HL-60 (cell line): ENCODE measurements around the gene CATSPERD.

ENCODE experiments used
- DNase-seq, 2 experiments: peaks; one replicate each; pipeline ENCODE4 v3.0.0-alpha.2; 2010 to 2020; ENCODE audit warnings: low read depth in 1 of 2, low spot score in 1 of 2
- H3K27ac ChIP-seq: fragments of 250-450 bp; sonication (Bioruptor Pico); replicated peaks from 2 replicates; pipeline ENCODE4 v1.5.1; 2020; ENCODE audit warnings: mild to moderate bottlenecking, moderate library complexity
- H3K27me3 ChIP-seq: fragments of 250-450 bp; sonication (Bioruptor Pico); 2 replicates; pipeline ENCODE4 v1.5.1; 2021; ENCODE audit warnings: mild to moderate bottlenecking, moderate library complexity; ENCODE audit not compliant: insufficient read depth, poor library complexity, severe bottlenecking
- H3K4me3 ChIP-seq: replicated peaks from 2 replicates; pipeline ENCODE4 v1.5.1; 2011; ENCODE audit warnings: mild to moderate bottlenecking, control low read depth, low read length; ENCODE audit not compliant: insufficient read depth
- CTCF ChIP-seq: IDR thresholded peaks from one replicate; pipeline ENCODE4 v1.5.1; 2011; ENCODE audit warnings: low read length, control low read depth, inconsistent platforms; ENCODE audit not compliant: insufficient read depth
- GABPA ChIP-seq: IDR thresholded peaks from 2 replicates; pipeline ENCODE4 v1.6.1; 2012; ENCODE audit warnings: low read depth
- POLR2AphosphoS5 ChIP-seq: IDR thresholded peaks from 2 replicates; pipeline ENCODE4 v1.6.1; 2012; ENCODE audit warnings: low read depth
- REST ChIP-seq: IDR thresholded peaks from 2 replicates; pipeline ENCODE4 v1.6.1; 2012; ENCODE audit warnings: low read depth; ENCODE audit not compliant: insufficient replicate concordance
- SPI1 ChIP-seq: IDR thresholded peaks from 2 replicates; pipeline ENCODE4 v1.6.1; 2012; ENCODE audit warnings: low read depth, mild to moderate bottlenecking, borderline replicate concordance

CATSPERD gene

GRCh38 chr19:5694167-5694955, 26.1 kb upstream of the CATSPERD start:
- Histone ChIP-seq H3K4me3 (no peak overlapping the region), H3K27ac (no peak overlapping the region), H3K27me3 (no peaks in the 10 kb centered on the region)
- DNase-seq = no peak
- TF ChIP-seq SPI1 (no peak), POLR2AphosphoS5 (peak; percentile 25; the same call in 1 of the 2 replicates), GABPA (no peak)

GRCh38 chr19:5694956-5695648, 25.3 kb upstream of the CATSPERD start:
- Histone ChIP-seq H3K27ac (no peak overlapping the region), H3K4me3 (no peak overlapping the region), H3K27me3 (no peaks in the 10 kb centered on the region)
- no peak for DNase-seq
- no peak for TF ChIP-seq POLR2AphosphoS5
- TF ChIP-seq CTCF = no peak
- TF ChIP-seq REST = no peak
- TF ChIP-seq SPI1 = no peak
- TF ChIP-seq GABPA = no peak

GRCh38 chr19:5695649-5696195, 24.7 kb upstream of the CATSPERD start:
- TF ChIP-seq SPI1 (no peak), POLR2AphosphoS5 (peak; percentile 55; the same call in 1 of the 2 replicates), REST (no peak), CTCF (no peak), GABPA (no peak)
- no peak for DNase-seq
- no peaks in the 10 kb centered on the region for H3K27me3 ChIP-seq
- H3K27ac ChIP-seq = no peak overlapping the region
- H3K4me3 ChIP-seq = no peak overlapping the region
